A549 (cell line): ENCODE results near the gene PTPRF. TPM values are rescaled to one million over a fixed set of nuclear protein-coding genes. Genes with fewer than 3 reads are reported as not detected.

Source experiments
- ATAC-seq, 2 experiments: fragments of 200-7000 bp in 1 of 2; fragments of >200 bp in 1 of 2; cut with Nextera tagmentation in 1 of 2; cut with Tn5 transposase in 1 of 2; 3 replicates each; pipeline versions ENCODE4 v1.8.0 to v1.9.1; 2018 to 2020; ENCODE audit warnings: mild to moderate bottlenecking in 1 of 2, moderate library complexity in 1 of 2
- CTCF ChIA-PET: fragments of 300-600 bp; sonication (Branson Sonifier 250); formaldehyde crosslinking; extraction: SDS; loops from one replicate; lab custom pipeline; 2021; ENCODE audit warnings: antibody characterized with exemption, inconsistent platforms; lab: Yijun Ruan, JAX
- POLR2A ChIA-PET: fragments of 350-600 bp; formaldehyde crosslinking; extraction: SDS; loops from one replicate; lab custom pipeline; 2021; ENCODE audit warnings: antibody characterized with exemption, inconsistent platforms; lab: Yijun Ruan, JAX
- DNase-seq, 2 experiments: peaks; one replicate each; pipeline versions ENCODE4 v3.0.0 to v3.0.0-alpha.2; 2011 to 2016; ENCODE audit warnings: low read depth in 1 of 2, low spot score in 1 of 2
- FAIRE-seq: peaks from 2 replicates; lab custom pipeline; 2011; peaks lifted over from hg19 to GRCh38; lab: Jason Lieb, UNC
- H3K27ac ChIP-seq, 2 experiments: fragments of >200 bp; sonication (Bioruptor Twin); formaldehyde crosslinking; 3 replicates each; pipeline ENCODE4 v1.5.1; 2016 to 2017
- H3K4me1 ChIP-seq: fragments of >200 bp; sonication (Bioruptor Twin); formaldehyde crosslinking; 3 replicates; pipeline ENCODE4 v1.6.1; 2016
- H3K4me2 ChIP-seq: fragments of >200 bp; sonication (Bioruptor Twin); formaldehyde crosslinking; 3 replicates; pipeline ENCODE4 v1.6.1; 2016
- H3K4me3 ChIP-seq: fragments of >200 bp; sonication (Bioruptor Twin); formaldehyde crosslinking; 3 replicates; pipeline ENCODE4 v1.5.1; 2016
- H3K9me3 ChIP-seq: fragments of >200 bp; sonication (Bioruptor Twin); formaldehyde crosslinking; 3 replicates; pipeline ENCODE4 v1.6.1; 2016
- CBX8 ChIP-seq: fragments of 200-600 bp; sonication (generic); IDR thresholded peaks from 2 replicates; pipeline ENCODE4 v1.6.1; 2016
- CEBPB ChIP-seq, 2 experiments: fragments of >200 bp in 1 of 2; sonication (Bioruptor Twin) in 1 of 2; formaldehyde crosslinking in 1 of 2; IDR thresholded peaks; 2 replicates each; pipeline ENCODE4 v1.6.1; 2012 to 2016
- CHD2 ChIP-seq: fragments of 150-350 bp; IDR thresholded peaks from 2 replicates; pipeline ENCODE4 v1.6.1; 2014; ENCODE audit warnings: low read length; ENCODE audit not compliant: partially characterized antibody
- CTCF ChIP-seq: fragments of >200 bp; sonication (Bioruptor Twin); formaldehyde crosslinking; IDR thresholded peaks from 3 replicates; pipeline ENCODE4 v1.5.1; 2016
- ELK1 ChIP-seq: fragments of 150-350 bp; IDR thresholded peaks from 2 replicates; pipeline ENCODE4 v1.6.1; 2014; ENCODE audit warnings: low read depth, mild to moderate bottlenecking, low read length
- EP300 ChIP-seq, 2 experiments: fragments of >200 bp; sonication (Bioruptor Twin); formaldehyde crosslinking; IDR thresholded peaks; 2 replicates in 1 of 2; 3 replicates in 1 of 2; pipeline ENCODE4 v1.6.1; 2016 to 2017
- FOSB ChIP-seq: fragments of 250-450 bp; sonication (Bioruptor Pico); IDR thresholded peaks from 2 replicates; pipeline ENCODE4 v1.5.0; 2020; ENCODE audit warnings: mild to moderate bottlenecking, moderate library complexity
- FOSL2 ChIP-seq, 2 experiments: fragments of 450-650 bp in 1 of 2; fragments of >200 bp in 1 of 2; sonication (Bioruptor Twin) in 1 of 2; formaldehyde crosslinking; IDR thresholded peaks; 2 replicates each; pipeline versions ENCODE4 v1.5.0 to v1.6.1; 2016 to 2020; ENCODE audit warnings: mild to moderate bottlenecking in 1 of 2, moderate library complexity in 1 of 2
- GATA3 ChIP-seq: IDR thresholded peaks from 2 replicates; pipeline ENCODE4 v1.6.1; 2012; ENCODE audit warnings: borderline replicate concordance
- JUN ChIP-seq, 2 experiments: fragments of >200 bp; sonication (Bioruptor Twin); formaldehyde crosslinking; IDR thresholded peaks; 2 replicates in 1 of 2; 3 replicates in 1 of 2; pipeline ENCODE4 v1.6.1; 2016 to 2017
- MAZ ChIP-seq: fragments of 150-350 bp; IDR thresholded peaks from 2 replicates; pipeline ENCODE4 v1.6.1; 2014; ENCODE audit warnings: antibody characterized with exemption, low read depth, low read length, borderline replicate concordance
- NR3C1 ChIP-seq: fragments of >200 bp; sonication (Bioruptor Twin); formaldehyde crosslinking; IDR thresholded peaks from 3 replicates; pipeline ENCODE4 v1.6.1; 2017
- PBX3 ChIP-seq: IDR thresholded peaks from 2 replicates; pipeline ENCODE4 v1.6.1; 2012
- PHF8 ChIP-seq: fragments of 200-600 bp; sonication (generic); IDR thresholded peaks from 2 replicates; pipeline ENCODE4 v1.6.1; 2016; ENCODE audit warnings: low read depth, mild to moderate bottlenecking, antibody characterized with exemption, moderate library complexity, borderline replicate concordance
- RARB ChIP-seq: fragments of 250-450 bp; sonication (Bioruptor Pico); IDR thresholded peaks from 2 replicates; pipeline ENCODE4 v1.8.0; 2021; ENCODE audit warnings: mild to moderate bottlenecking, moderate library complexity
- WGBS: methylation state at CpG from one replicate; pipeline ENCODE4 v1.1.6; 2017; ENCODE audit errors: missing lambda C conversion rate; 5-methylcytosine and 5-hydroxymethylcytosine counted together
- polyA plus RNA-seq, 4 experiments: library from polyadenylated mRNA; depleted of rRNA in 3 of 4; stranded (reverse); fragments of >200 nt; fragmentation: RNase III in 1 of 4; extraction: RNeasy Plus Mini Kit Qiagen cat#74134 plus additional on column Dnase treatment in 1 of 4; gene quantifications; 2 replicates in 3 of 4; 3 replicates in 1 of 4; pipeline ENCODE4 v1.2.3, GENCODE V29; 2011 to 2017
- TF ChIP-seq, protein P1 (sequence below): fragments of 250-450 bp; sonication (Bioruptor Pico); IDR thresholded peaks from 2 replicates; pipeline ENCODE4 v1.5.0; 2020; ENCODE audit warnings: low read depth, mild to moderate bottlenecking, moderate library complexity
- TF ChIP-seq, protein P2 (sequence below): fragments of 200-600 bp; sonication (generic); IDR thresholded peaks from 2 replicates; pipeline ENCODE4 v1.6.1; 2016; ENCODE audit warnings: antibody characterized with exemption, mild to moderate bottlenecking, moderate library complexity

PTPRF gene
- polyA plus RNA-seq, 2 of the 4 experiments (the other 2 are of a cell fraction), result 68.5 to 96.5 TPM

GRCh38 chr1:43545339-43545694, 14.6 kb downstream of the PTPRF start (continued):
- TF ChIP-seq GATA3, result no peak
- TF ChIP-seq RARB, result no peak
- TF ChIP-seq CBX8, result no peak
- TF ChIP-seq, all 56 proteins: peak for 0

- H3K4me1 ChIP-seq, result peaks cover 61% of the 10 kb centered on the region
- no peak for FAIRE-seq
- 30% methylated on average over 3 of the region's 12 CpGs for WGBS
These were observed 15.2 kb downstream of the PTPRF start for GRCh38 chr1:43545695-43546387.

GRCh38 chr1:43546388-43547100, 15.9 kb downstream of the PTPRF start:
- FAIRE-seq (no peak), ATAC-seq (no peak), DNase-seq (no peak)
- ChIA-PET CTCF (interaction anchor here (2.2 kb wide), 1 partner anchor 13 kb away, joined by 4 read pairs; no protein-coding TSS in a partner anchor), POLR2A (no interaction called here)
- Histone ChIP-seq H3K4me3 (no peak overlapping the region), H3K27ac (peak overlapping the region; percentile 69 to 88), H3K4me1 (peaks cover 62% of the 10 kb centered on the region), H3K4me2 (peak overlapping the region; percentile 63), H3K9me3 (no peaks in the 10 kb centered on the region)
- 95% methylated on average over 15 of the region's 15 CpGs for WGBS
- no peak for TF ChIP-seq CEBPB (IDR thresholded peaks at IDR 0.05)
- TF ChIP-seq FOSB (CRISPR knock-in tag), result no peak
- no peak for TF ChIP-seq PHF8
- TF ChIP-seq, protein P1, sequence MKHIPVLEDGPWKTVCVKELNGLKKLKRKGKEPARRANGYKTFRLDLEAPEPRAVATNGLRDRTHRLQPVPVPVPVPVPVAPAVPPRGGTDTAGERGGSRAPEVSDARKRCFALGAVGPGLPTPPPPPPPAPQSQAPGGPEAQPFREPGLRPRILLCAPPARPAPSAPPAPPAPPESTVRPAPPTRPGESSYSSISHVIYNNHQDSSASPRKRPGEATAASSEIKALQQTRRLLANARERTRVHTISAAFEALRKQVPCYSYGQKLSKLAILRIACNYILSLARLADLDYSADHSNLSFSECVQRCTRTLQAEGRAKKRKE (CRISPR knock-in tag), result no peak

More at GRCh38 chr1:43545695-43546387, 15.2 kb downstream of the PTPRF start:
- H3K9me3 ChIP-seq, result no peaks in the 10 kb centered on the region
- peak overlapping the region; percentile 63 for H3K4me2 ChIP-seq
- ChIA-PET CTCF (interaction anchor here (2.2 kb wide), 1 partner anchor 12 kb away, joined by 4 read pairs; no protein-coding TSS in a partner anchor), POLR2A (no interaction called here)
- peak overlapping the region; percentile 69 to 88 for H3K27ac ChIP-seq
- peak; percentile 59 to 80 for DNase-seq
- TF ChIP-seq JUN (IDR thresholded peaks at IDR 0.05), result no peak
- TF ChIP-seq GATA3, result no peak
- no peak for TF ChIP-seq CEBPB (IDR thresholded peaks at IDR 0.05)
- TF ChIP-seq PBX3, result no peak
- H3K4me3 ChIP-seq, result no peak overlapping the region
- ATAC-seq, result peak; percentile 68 to 81

- H3K4me1 ChIP-seq, result peaks cover 73% of the 10 kb centered on the region
- H3K4me2 ChIP-seq, result peak overlapping the region; percentile 63
- CTCF ChIA-PET, result interaction anchor here (2.2 kb wide), 1 partner anchor 14 kb away, joined by 4 read pairs; no protein-coding TSS in a partner anchor
- DNase-seq (no peak), FAIRE-seq (no peak), ATAC-seq (no peak)
- H3K27ac ChIP-seq, result peak overlapping the region; percentile 69 to 88
- H3K4me3 ChIP-seq, result no peak overlapping the region
- no peaks in the 10 kb centered on the region for H3K9me3 ChIP-seq
- WGBS, result 87% methylated on average over 9 of the region's 11 CpGs
- POLR2A ChIA-PET, result interaction anchor here (0.6 kb wide), 1 partner anchor 10 kb away, joined by 8 read pairs; no protein-coding TSS in a partner anchor
- no peak for TF ChIP-seq ELK1
- no peak for TF ChIP-seq PBX3
- TF ChIP-seq NR3C1, result no peak
- TF ChIP-seq MAZ, result no peak
- no peak for TF ChIP-seq CHD2
- TF ChIP-seq CTCF, result no peak
- TF ChIP-seq FOSL2 (IDR thresholded peaks at IDR 0.05), result no peak
- no peak for TF ChIP-seq FOSL2 (CRISPR knock-in tag; IDR thresholded peaks at IDR 0.05)
- TF ChIP-seq, protein P2, sequence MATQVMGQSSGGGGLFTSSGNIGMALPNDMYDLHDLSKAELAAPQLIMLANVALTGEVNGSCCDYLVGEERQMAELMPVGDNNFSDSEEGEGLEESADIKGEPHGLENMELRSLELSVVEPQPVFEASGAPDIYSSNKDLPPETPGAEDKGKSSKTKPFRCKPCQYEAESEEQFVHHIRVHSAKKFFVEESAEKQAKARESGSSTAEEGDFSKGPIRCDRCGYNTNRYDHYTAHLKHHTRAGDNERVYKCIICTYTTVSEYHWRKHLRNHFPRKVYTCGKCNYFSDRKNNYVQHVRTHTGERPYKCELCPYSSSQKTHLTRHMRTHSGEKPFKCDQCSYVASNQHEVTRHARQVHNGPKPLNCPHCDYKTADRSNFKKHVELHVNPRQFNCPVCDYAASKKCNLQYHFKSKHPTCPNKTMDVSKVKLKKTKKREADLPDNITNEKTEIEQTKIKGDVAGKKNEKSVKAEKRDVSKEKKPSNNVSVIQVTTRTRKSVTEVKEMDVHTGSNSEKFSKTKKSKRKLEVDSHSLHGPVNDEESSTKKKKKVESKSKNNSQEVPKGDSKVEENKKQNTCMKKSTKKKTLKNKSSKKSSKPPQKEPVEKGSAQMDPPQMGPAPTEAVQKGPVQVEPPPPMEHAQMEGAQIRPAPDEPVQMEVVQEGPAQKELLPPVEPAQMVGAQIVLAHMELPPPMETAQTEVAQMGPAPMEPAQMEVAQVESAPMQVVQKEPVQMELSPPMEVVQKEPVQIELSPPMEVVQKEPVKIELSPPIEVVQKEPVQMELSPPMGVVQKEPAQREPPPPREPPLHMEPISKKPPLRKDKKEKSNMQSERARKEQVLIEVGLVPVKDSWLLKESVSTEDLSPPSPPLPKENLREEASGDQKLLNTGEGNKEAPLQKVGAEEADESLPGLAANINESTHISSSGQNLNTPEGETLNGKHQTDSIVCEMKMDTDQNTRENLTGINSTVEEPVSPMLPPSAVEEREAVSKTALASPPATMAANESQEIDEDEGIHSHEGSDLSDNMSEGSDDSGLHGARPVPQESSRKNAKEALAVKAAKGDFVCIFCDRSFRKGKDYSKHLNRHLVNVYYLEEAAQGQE, result no peak
- no peak for TF ChIP-seq EP300 (IDR thresholded peaks at IDR 0.05)
These were observed 16.9 kb downstream of the PTPRF start for GRCh38 chr1:43547538-43548072.
